GM12878 (cell line): ENCODE data around the gene JMJD7. TPM values are rescaled to one million over a fixed set of nuclear protein-coding genes. Genes with fewer than 3 reads are reported as not detected.

ENCODE experiments used
- ATAC-seq: fragments of 200-7000 bp; cut with Tn5 transposase; 3 replicates; pipeline ENCODE4 v1.9.1; 2020; ENCODE audit warnings: mild to moderate bottlenecking, moderate library complexity
- BruUV-seq: library from RNA; stranded (reverse); fragments of 400-500 nt; replicated peaks from 2 replicates; lab custom pipeline; 2021; lab: Mats Ljungman, UMichigan
- CTCF ChIA-PET: fragments of 300-600 bp; sonication (Branson Sonifier 250); formaldehyde crosslinking; extraction: SDS; loops from one replicate; lab custom pipeline; 2021; ENCODE audit warnings: inconsistent platforms; lab: Yijun Ruan, JAX
- POLR2A ChIA-PET: fragments of 350-600 bp; formaldehyde crosslinking; extraction: SDS; loops from one replicate; lab custom pipeline; 2021; ENCODE audit warnings: inconsistent platforms; lab: Charles Lee
- RAD21 ChIA-PET: fragments of 300-600 bp; sonication (Branson Sonifier 250); formaldehyde crosslinking; loops from one replicate; lab custom pipeline; 2023; ENCODE audit warnings: antibody characterized with exemption; ENCODE audit not compliant: unreplicated experiment; lab: Charles Lee
- SMC1A ChIA-PET: fragments of 300-600 bp; sonication (Branson Sonifier 250); formaldehyde crosslinking; loops from one replicate; lab custom pipeline; 2023; ENCODE audit not compliant: unreplicated experiment, uncharacterized antibody; lab: Charles Lee
- DNase-seq: peaks from one replicate; pipeline ENCODE4 v3.0.0-alpha.2; 2011; ENCODE audit warnings: low read depth, low spot score
- FAIRE-seq: peaks from 3 replicates; lab custom pipeline; 2011; peaks lifted over from hg19 to GRCh38; lab: Jason Lieb, UNC
- H2AFZ ChIP-seq: 2 replicates; pipeline ENCODE4 v1.6.0; 2011; ENCODE audit warnings: low read depth, low read length, control low read depth; ENCODE audit not compliant: control insufficient read depth
- H3K27ac ChIP-seq: 2 replicates; pipeline ENCODE4 v1.5.1; 2011; ENCODE audit warnings: control low read depth; ENCODE audit not compliant: control insufficient read depth, insufficient read depth
- H3K27me3 ChIP-seq, 2 experiments: replicated peaks in 1 of 2; 2 replicates each; pipeline versions ENCODE4 v1.6.0 to v1.6.1; 2011; ENCODE audit warnings: low read length in 1 of 2; ENCODE audit not compliant: control insufficient read depth in 2 of 2, insufficient read depth in 2 of 2
- H3K36me3 ChIP-seq, 2 experiments: 2 replicates each; pipeline ENCODE4 v1.5.1; 2011; ENCODE audit warnings: low read length in 1 of 2; ENCODE audit not compliant: control insufficient read depth in 2 of 2, insufficient read depth in 2 of 2
- H3K4me1 ChIP-seq: 2 replicates; pipeline ENCODE4 v1.6.1; 2011; ENCODE audit warnings: mild to moderate bottlenecking, low read length, moderate library complexity, mixed read lengths; ENCODE audit not compliant: control insufficient read depth, insufficient read depth
- H3K4me2 ChIP-seq: 2 replicates; pipeline ENCODE4 v1.6.0; 2011; ENCODE audit warnings: control low read depth; ENCODE audit not compliant: control insufficient read depth, insufficient read depth
- H3K4me3 ChIP-seq: fragments of 200-600 bp; sonication (generic); 2 replicates; pipeline ENCODE4 v1.5.1; 2016
- H3K79me2 ChIP-seq: 2 replicates; pipeline ENCODE4 v1.6.0; 2011; ENCODE audit warnings: low read length; ENCODE audit not compliant: control insufficient read depth, insufficient read depth
- H3K9ac ChIP-seq: 2 replicates; pipeline ENCODE4 v1.8.0; 2011; ENCODE audit warnings: low read length, control low read depth, mixed read lengths; ENCODE audit not compliant: control insufficient read depth, insufficient read depth
- H3K9me3 ChIP-seq: replicated peaks from 3 replicates; pipeline ENCODE4 v1.5.1; 2011; ENCODE audit warnings: mild to moderate bottlenecking, low read length; ENCODE audit not compliant: control insufficient read depth, insufficient read depth
- H4K20me1 ChIP-seq: 2 replicates; pipeline ENCODE4 v1.6.0; 2011; ENCODE audit not compliant: control insufficient read depth, insufficient read depth
- ASH2L ChIP-seq: fragments of 300-600, 200-600 bp; sonication (generic); IDR thresholded peaks from 2 replicates; pipeline ENCODE4 v1.6.1; 2017; ENCODE audit warnings: low read depth, mild to moderate bottlenecking, borderline replicate concordance
- BACH1 ChIP-seq: fragments of 450-650 bp; IDR thresholded peaks from 2 replicates; pipeline ENCODE4 v1.6.1; 2017; ENCODE audit warnings: mild to moderate bottlenecking, borderline replicate concordance
- BCL11A ChIP-seq: IDR thresholded peaks from 2 replicates; pipeline ENCODE4 v1.6.1; 2011; ENCODE audit warnings: low read depth, low read length
- CBFB ChIP-seq: IDR thresholded peaks from 2 replicates; pipeline ENCODE4 v1.6.1; 2016; ENCODE audit warnings: antibody characterized with exemption, low read depth
- CHD2 ChIP-seq: IDR thresholded peaks from 2 replicates; pipeline ENCODE4 v1.6.1; 2011; ENCODE audit warnings: low read depth, low read length, improper control_type of control experiment, borderline replicate concordance
- EGR1 ChIP-seq, 2 experiments: IDR thresholded peaks; 1 replicate in 1 of 2; 2 replicates in 1 of 2; pipeline ENCODE4 v1.6.1; 2011 to 2012; ENCODE audit warnings: low read depth in 2 of 2, low read length in 2 of 2, borderline replicate concordance in 1 of 2, mild to moderate bottlenecking in 1 of 2, moderate library complexity in 1 of 2
- EP300 ChIP-seq, 2 experiments: fragments of 150-350 bp in 1 of 2; IDR thresholded peaks; 2 replicates each; pipeline ENCODE4 v1.6.1; 2011 to 2012; ENCODE audit warnings: low read depth in 2 of 2, low read length in 2 of 2, borderline replicate concordance in 1 of 2, improper control_type of control experiment in 1 of 2, inconsistent platforms in 1 of 2; ENCODE audit not compliant: control insufficient read depth in 1 of 2
- HSF1 ChIP-seq: fragments of 150-350 bp; IDR thresholded peaks from 2 replicates; pipeline ENCODE4 v1.6.1; 2014; ENCODE audit warnings: mild to moderate bottlenecking, low read depth, low read length
- MTA3 ChIP-seq: IDR thresholded peaks from 2 replicates; pipeline ENCODE4 v1.6.1; 2012; ENCODE audit warnings: low read length, inconsistent platforms, borderline replicate concordance
- PAX5 ChIP-seq: IDR thresholded peaks from 2 replicates; pipeline ENCODE4 v1.6.1; 2011; ENCODE audit warnings: low read depth, low read length, borderline replicate concordance
- POLR2AphosphoS2 ChIP-seq: IDR thresholded peaks from 2 replicates; pipeline ENCODE4 v1.6.1; 2011; ENCODE audit warnings: low read depth, mild to moderate bottlenecking, low read length, improper control_type of control experiment, moderate library complexity
- RAD51 ChIP-seq: fragments of 450-650 bp; IDR thresholded peaks from 2 replicates; pipeline ENCODE4 v1.6.1; 2016; ENCODE audit warnings: moderate library complexity, mild to moderate bottlenecking, inconsistent platforms
- SMAD1 ChIP-seq: fragments of 450-650 bp; IDR thresholded peaks from 2 replicates; pipeline ENCODE4 v1.6.1; 2018; ENCODE audit warnings: mild to moderate bottlenecking, low read depth; ENCODE audit not compliant: partially characterized antibody
- SREBF1 ChIP-seq: IDR thresholded peaks from 2 replicates; pipeline ENCODE4 v1.6.1; 2012; ENCODE audit warnings: mild to moderate bottlenecking, low read length
- SREBF2 ChIP-seq: IDR thresholded peaks from 2 replicates; pipeline ENCODE4 v1.6.1; 2012; ENCODE audit warnings: mild to moderate bottlenecking, low read length
- ZBTB40 ChIP-seq: fragments of 450-650 bp; IDR thresholded peaks from 2 replicates; pipeline ENCODE4 v1.6.1; 2016; ENCODE audit warnings: mild to moderate bottlenecking, moderate library complexity, borderline replicate concordance
- ZNF24 ChIP-seq: fragments of 450-650 bp; IDR thresholded peaks from 2 replicates; pipeline ENCODE4 v1.6.1; 2017; ENCODE audit warnings: antibody characterized with exemption, mild to moderate bottlenecking
- WGBS: methylation state at CpG from one replicate; pipeline ENCODE4 v1.1.6; 2016; ENCODE audit warnings: low lambda C conversion rate; ENCODE audit not compliant: insufficient replicate concordance, insufficient coverage; ENCODE audit errors: missing lambda C conversion rate; 5-methylcytosine and 5-hydroxymethylcytosine counted together
- in situ Hi-C: fragments of 300-500 bp; cut with MboI; formaldehyde crosslinking; loops from 9 replicates; pipeline ENCODE4 v1.14.3; 2018; ENCODE audit warnings: mixed read lengths
- intact Hi-C: fragments of 100-400 bp; cut with micrococcal nuclease; formaldehyde crosslinking; loops from one replicate; pipeline ENCODE4 v1.14.2; 2022; ENCODE audit not compliant: unreplicated experiment
- polyA plus RNA-seq, 11 experiments: library from polyadenylated mRNA; depleted of rRNA in 4 of 11; unstranded in 6 of 11; stranded (reverse) in 5 of 11; fragments of >200 nt; fragmentation: Nextera tagmentation in 4 of 11; fragmentation: Illumina TruSeq in 1 of 11; extraction: Ambion mirVana in 4 of 11; extraction: Trizol in 1 of 11; gene quantifications; 1 replicate in 1 of 11; 2 replicates in 10 of 11; pipeline versions ENCODE4 v1.2.1 to v1.2.3, GENCODE V29; 2011 to 2016; ENCODE audit warnings: inconsistent platforms in 2 of 11, missing spikeins in 2 of 11, low read depth in 1 of 11
- total RNA-seq, 4 experiments: library from RNA; depleted of rRNA in 3 of 4; stranded (reverse); fragments of >200 nt in 3 of 4; fragmentation: Illumina TruSeq in 1 of 4; extraction: Trizol in 1 of 4; gene quantifications; 2 replicates each; pipeline versions ENCODE4 v1.2.1 to v1.2.3, GENCODE V29; 2013 to 2021

Gene JMJD7
- total and polyA plus RNA-seq, 10 of the 15 experiments (the other 5 are each of a cell fraction or from before 2014, with no cell fraction given) = 0.79 to 12.2 (median 6.5) TPM

- H4K20me1 ChIP-seq = no peaks in the 10 kb centered on the region; the same call in 1 of the 2 replicates
- no peak overlapping the region for H3K27ac ChIP-seq
- BruUV-seq = no TSS peak
- no peak overlapping the region for H2AFZ ChIP-seq
- RAD21 ChIA-PET = no interaction called here
- no peaks in the 10 kb centered on the region for H3K79me2 ChIP-seq
- no peak for FAIRE-seq
- POLR2A ChIA-PET = no interaction called here
- no peak overlapping the region for H3K9ac ChIP-seq
- H3K4me2 ChIP-seq = no peak overlapping the region
- intact Hi-C loops (loop anchor here (5.0 kb wide), 2 partner anchors 77 to 147 kb away; partner anchors contain the start of gene EHD4), in situ Hi-C loops (no loop called here)
- CTCF ChIA-PET = interaction anchor here (1.6 kb wide), 1 partner anchor 14 kb away, joined by 5 read pairs; no protein-coding TSS in a partner anchor
- SMC1A ChIA-PET = interaction anchor here (1.4 kb wide), 1 partner anchor 51 kb away, joined by 7 read pairs; the partner anchor contains the start of gene MAPKBP1
- no peaks in the 10 kb centered on the region for H3K9me3 ChIP-seq
- H3K36me3 ChIP-seq = peaks cover 3 to 10% of the 10 kb centered on the region in 2 experiments; a peak in 3 of 4 replicates
- no peaks in the 10 kb centered on the region for H3K27me3 ChIP-seq
- DNase-seq = no peak
- no peak overlapping the region for H3K4me3 ChIP-seq
- WGBS = 88% methylated on average over 10 of the region's 10 CpGs
- ATAC-seq = no peak
- H3K4me1 ChIP-seq = no peaks in the 10 kb centered on the region
- TF ChIP-seq PAX5 (no peak), SMAD1 (no peak), BACH1 (no peak), EGR1 (IDR thresholded peaks at IDR 0.05; ENCODE audit: borderline replicate concordance in 1 of 2, low read depth in 2 of 2, low read length in 2 of 2) (no peak), MTA3 (no peak), SREBF2 (no peak), RAD51 (no peak), CHD2 (no peak), BCL11A (no peak), ZNF24 (no peak), ZBTB40 (no peak), CBFB (no peak), EP300 (IDR thresholded peaks at IDR 0.05; ENCODE audit: borderline replicate concordance in 1 of 2, control insufficient read depth in 1 of 2, low read depth in 2 of 2, low read length in 2 of 2) (no peak), SREBF1 (no peak), POLR2AphosphoS2 (no peak), HSF1 (no peak), ASH2L (no peak)
Measured at GRCh38 chr15:41825145-41825544, 2.7 kb upstream of the JMJD7 start.
